OCI-LY1 (cell line): ENCODE data around the gene TMEM45B.
"Not testable (repeated sequence)": the region's sequence is repeated elsewhere in the genome, so short reads cannot be mapped to it uniquely, and the experiment has no call there.

Experiments used
- H2AFZ ChIP-seq: fragments of 200-600 bp; sonication (generic), shearing (Covaris generic); 2 replicates; pipeline ENCODE4 v1.6.0; 2014; ENCODE audit warnings: antibody characterized with exemption, mild to moderate bottlenecking, low read length
- H3F3A ChIP-seq: fragments of 200-600 bp; sonication (generic), shearing (Covaris generic); 2 replicates; pipeline ENCODE4 v1.6.0; 2014; ENCODE audit warnings: mild to moderate bottlenecking, antibody characterized with exemption, low read length, moderate library complexity; ENCODE audit not compliant: insufficient read depth
- H3K27ac ChIP-seq: fragments of 200-600 bp; sonication (generic); 2 replicates; pipeline ENCODE4 v1.5.1; 2014; ENCODE audit warnings: low read length, mixed run types, mild to moderate bottlenecking, low read depth; ENCODE audit not compliant: poor library complexity, severe bottlenecking
- H3K27me3 ChIP-seq: fragments of 200-600 bp; sonication (generic); 2 replicates; pipeline ENCODE4 v1.6.0; 2014; ENCODE audit warnings: antibody characterized with exemption, mild to moderate bottlenecking, low read length, moderate library complexity; ENCODE audit not compliant: insufficient read depth
- H3K36me3 ChIP-seq: fragments of 200-600 bp; sonication (generic); 2 replicates; pipeline ENCODE4 v1.6.1; 2014; ENCODE audit warnings: mild to moderate bottlenecking, antibody characterized with exemption, low read length, moderate library complexity, mixed read lengths; ENCODE audit not compliant: insufficient read depth
- H3K4me1 ChIP-seq: fragments of 200-600 bp; sonication (generic); 2 replicates; pipeline ENCODE4 v1.5.1; 2014; ENCODE audit warnings: mild to moderate bottlenecking, low read length, moderate library complexity; ENCODE audit not compliant: insufficient read depth, severe bottlenecking
- H3K4me2 ChIP-seq: fragments of 200-600 bp; sonication (generic), shearing (Covaris generic); 2 replicates; pipeline ENCODE4 v1.6.1; 2014; ENCODE audit warnings: low read length
- H3K4me3 ChIP-seq: fragments of 200-600 bp; sonication (generic); 2 replicates; pipeline ENCODE4 v1.5.1; 2014; ENCODE audit warnings: low read length, low read depth, mild to moderate bottlenecking, mixed read lengths; ENCODE audit not compliant: poor library complexity, severe bottlenecking
- H3K79me2 ChIP-seq: fragments of 200-600 bp; shearing (Covaris generic); 2 replicates; pipeline ENCODE4 v1.6.1; 2016; ENCODE audit warnings: mixed run types, low read length, mixed read lengths; ENCODE audit not compliant: insufficient read depth
- H3K9ac ChIP-seq: fragments of 200-600 bp; sonication (generic), shearing (Covaris generic); 2 replicates; pipeline ENCODE4 v1.6.1; 2014; ENCODE audit warnings: mild to moderate bottlenecking, low read length, mixed read lengths
- H3K9me2 ChIP-seq: fragments of 200-600 bp; sonication (generic), shearing (Covaris generic); 2 replicates; pipeline ENCODE4 v1.6.1; 2014; ENCODE audit warnings: low read depth, mild to moderate bottlenecking, low read length, mixed read lengths
- H3K9me3 ChIP-seq: fragments of 200-600 bp; shearing (Covaris generic); 2 replicates; pipeline ENCODE4 v1.6.1; 2014; ENCODE audit warnings: low read length, mixed read lengths
- H4K20me1 ChIP-seq: fragments of 200-600 bp; sonication (generic), shearing (Covaris generic); 2 replicates; pipeline ENCODE4 v1.6.0; 2016; ENCODE audit warnings: mild to moderate bottlenecking, low read length; ENCODE audit not compliant: insufficient read depth
- EZH2 ChIP-seq: fragments of 200-600 bp; sonication (generic), shearing (Covaris generic); IDR thresholded peaks from 2 replicates; pipeline ENCODE4 v1.8.0; 2017; ENCODE audit warnings: borderline replicate concordance, mixed run types, mild to moderate bottlenecking, antibody characterized with exemption, low read length, moderate library complexity, mixed read lengths
- TF ChIP-seq, protein P1 (sequence below): fragments of 200-600 bp; sonication (generic), shearing (Covaris generic); IDR thresholded peaks from 2 replicates; pipeline ENCODE4 v1.5.1; 2017; ENCODE audit warnings: mild to moderate bottlenecking, antibody characterized with exemption, low read length, moderate library complexity, mixed read lengths

TMEM45B gene

DNA sequence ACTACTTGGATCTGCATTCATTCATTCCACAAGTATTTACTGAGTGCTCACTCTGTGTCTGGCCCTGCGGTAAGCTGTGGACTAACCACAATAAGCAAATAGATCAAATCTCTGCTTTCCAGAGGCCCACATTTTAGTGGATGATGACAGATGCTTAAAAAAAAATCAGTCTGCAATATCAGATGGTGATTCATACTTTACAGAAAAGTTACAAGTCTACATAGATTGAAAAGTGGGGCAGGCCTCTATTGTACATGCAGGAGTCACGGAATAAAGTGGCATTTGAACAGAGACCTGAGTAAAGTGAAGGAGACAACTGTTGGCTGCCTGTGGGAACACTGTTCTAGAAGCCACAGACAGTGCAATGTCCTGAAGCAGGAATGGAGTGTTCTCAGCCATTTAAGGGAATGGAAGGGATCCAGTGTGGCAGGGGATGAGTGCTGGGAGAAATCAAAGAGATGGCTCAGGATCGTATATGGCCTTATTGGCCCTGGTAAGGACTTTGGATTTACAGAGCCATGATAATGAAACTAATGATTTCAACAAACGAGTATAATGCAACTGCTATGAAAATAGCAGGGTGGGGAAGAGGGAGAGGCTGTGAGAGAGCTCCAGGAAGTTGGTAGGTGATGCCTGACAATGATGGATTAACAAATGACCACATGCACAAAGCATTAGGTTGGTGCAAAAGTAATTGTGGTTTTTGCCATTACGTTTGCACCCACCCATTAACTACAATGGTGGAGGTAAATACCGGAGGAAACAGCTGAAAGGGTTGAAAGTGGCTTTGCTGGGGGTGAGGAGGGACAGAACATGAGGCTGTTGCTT lies 31.1 kb downstream of the TMEM45B start:
- H2AFZ ChIP-seq = no peak overlapping the region
- H3K36me3 ChIP-seq = no peaks in the 10 kb centered on the region
- no peaks in the 10 kb centered on the region for H3K9me3 ChIP-seq
- no peaks in the 10 kb centered on the region for H3K27me3 ChIP-seq
- H3K9me2 ChIP-seq = no peaks in the 10 kb centered on the region
- no peaks in the 10 kb centered on the region for H3K4me1 ChIP-seq
- H4K20me1 ChIP-seq = no peaks in the 10 kb centered on the region
- TF ChIP-seq, protein P1, sequence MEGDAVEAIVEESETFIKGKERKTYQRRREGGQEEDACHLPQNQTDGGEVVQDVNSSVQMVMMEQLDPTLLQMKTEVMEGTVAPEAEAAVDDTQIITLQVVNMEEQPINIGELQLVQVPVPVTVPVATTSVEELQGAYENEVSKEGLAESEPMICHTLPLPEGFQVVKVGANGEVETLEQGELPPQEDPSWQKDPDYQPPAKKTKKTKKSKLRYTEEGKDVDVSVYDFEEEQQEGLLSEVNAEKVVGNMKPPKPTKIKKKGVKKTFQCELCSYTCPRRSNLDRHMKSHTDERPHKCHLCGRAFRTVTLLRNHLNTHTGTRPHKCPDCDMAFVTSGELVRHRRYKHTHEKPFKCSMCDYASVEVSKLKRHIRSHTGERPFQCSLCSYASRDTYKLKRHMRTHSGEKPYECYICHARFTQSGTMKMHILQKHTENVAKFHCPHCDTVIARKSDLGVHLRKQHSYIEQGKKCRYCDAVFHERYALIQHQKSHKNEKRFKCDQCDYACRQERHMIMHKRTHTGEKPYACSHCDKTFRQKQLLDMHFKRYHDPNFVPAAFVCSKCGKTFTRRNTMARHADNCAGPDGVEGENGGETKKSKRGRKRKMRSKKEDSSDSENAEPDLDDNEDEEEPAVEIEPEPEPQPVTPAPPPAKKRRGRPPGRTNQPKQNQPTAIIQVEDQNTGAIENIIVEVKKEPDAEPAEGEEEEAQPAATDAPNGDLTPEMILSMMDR = no peak
- TF ChIP-seq EZH2 = no peak
- no peak overlapping the region for H3K9ac ChIP-seq
- H3K4me3 ChIP-seq = no peak overlapping the region
- no peak overlapping the region for H3K27ac ChIP-seq
- H3K4me2 ChIP-seq = no peak overlapping the region
- no peaks in the 10 kb centered on the region for H3F3A ChIP-seq
- H3K79me2 ChIP-seq = no peaks in the 10 kb centered on the region

DNA sequence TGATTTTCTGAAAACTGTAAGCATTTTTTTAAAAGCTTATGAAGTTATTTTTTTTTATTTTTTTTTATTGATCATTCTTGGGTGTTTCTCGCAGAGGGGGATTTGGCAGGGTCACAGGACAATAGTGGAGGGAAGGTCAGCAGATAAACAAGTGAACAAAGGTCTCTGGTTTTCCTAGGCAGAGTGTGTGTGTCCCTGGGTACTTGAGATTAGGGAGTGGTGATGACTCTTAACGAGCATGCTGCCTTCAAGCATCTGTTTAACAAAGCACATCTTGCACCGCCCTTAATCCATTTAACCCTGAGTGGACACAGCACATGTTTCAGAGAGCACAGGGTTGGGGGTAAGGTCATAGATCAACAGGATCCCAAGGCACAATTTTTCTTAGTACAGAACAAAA lies 31.7 kb downstream of the TMEM45B start:
- not testable (repeated sequence) for H3K79me2 ChIP-seq, H3K36me3 ChIP-seq, H2AFZ ChIP-seq, H3K4me3 ChIP-seq, H4K20me1 ChIP-seq, H3F3A ChIP-seq, H3K9ac ChIP-seq, H3K27ac ChIP-seq, H3K4me2 ChIP-seq, H3K9me3 ChIP-seq, H3K4me1 ChIP-seq, H3K27me3 ChIP-seq, H3K9me2 ChIP-seq

DNA sequence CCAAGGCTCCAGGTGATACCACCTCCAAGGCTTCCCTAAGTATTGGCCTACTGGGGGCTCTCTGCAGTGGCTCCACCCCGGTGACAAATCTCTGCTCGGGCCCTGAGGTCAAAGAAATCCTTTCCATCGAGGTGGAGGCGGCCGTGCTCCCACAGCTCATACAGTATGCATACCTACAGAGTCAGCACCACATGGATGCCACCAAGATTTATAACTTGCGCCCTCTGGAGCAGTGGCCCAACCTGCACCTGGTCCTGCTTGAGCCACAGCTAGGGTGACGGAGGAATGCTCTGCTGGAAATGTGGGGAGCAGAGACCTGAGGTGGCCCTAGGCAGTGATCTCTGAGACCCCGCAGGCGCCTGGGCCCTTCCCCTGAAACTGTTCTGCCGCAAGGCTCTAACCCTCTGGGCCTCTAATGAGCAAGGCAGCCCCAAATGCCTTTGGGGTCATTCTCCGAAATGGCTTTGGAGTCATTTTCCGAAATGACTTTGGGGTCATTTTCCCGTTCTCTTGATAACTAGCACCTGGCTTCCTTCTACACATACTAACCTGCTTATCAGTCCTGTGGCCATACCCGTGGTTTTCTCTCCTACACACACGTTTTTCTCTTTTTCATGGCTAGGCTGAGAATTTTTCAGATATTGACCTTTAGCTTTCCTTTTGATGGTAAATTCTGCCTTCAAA lies 33.9 kb downstream of the TMEM45B start:
- H3K9ac ChIP-seq = no peak overlapping the region
- H3K27ac ChIP-seq = no peak overlapping the region
- H3K9me2 ChIP-seq = no peaks in the 10 kb centered on the region
- peaks cover 12% of the 10 kb centered on the region for H3K4me1 ChIP-seq
- no peaks in the 10 kb centered on the region for H3K79me2 ChIP-seq
- no peak overlapping the region for H2AFZ ChIP-seq
- no peaks in the 10 kb centered on the region for H3F3A ChIP-seq
- TF ChIP-seq, protein P1 = no peak
- TF ChIP-seq EZH2 = no peak
- H3K27me3 ChIP-seq = no peaks in the 10 kb centered on the region
- no peaks in the 10 kb centered on the region for H4K20me1 ChIP-seq
- no peaks in the 10 kb centered on the region for H3K9me3 ChIP-seq
- no peak overlapping the region for H3K4me3 ChIP-seq
- H3K4me2 ChIP-seq = no peak overlapping the region
- no peaks in the 10 kb centered on the region for H3K36me3 ChIP-seq
